ENCODE data around the gene DCLK1.

Gene DCLK1

DNA sequence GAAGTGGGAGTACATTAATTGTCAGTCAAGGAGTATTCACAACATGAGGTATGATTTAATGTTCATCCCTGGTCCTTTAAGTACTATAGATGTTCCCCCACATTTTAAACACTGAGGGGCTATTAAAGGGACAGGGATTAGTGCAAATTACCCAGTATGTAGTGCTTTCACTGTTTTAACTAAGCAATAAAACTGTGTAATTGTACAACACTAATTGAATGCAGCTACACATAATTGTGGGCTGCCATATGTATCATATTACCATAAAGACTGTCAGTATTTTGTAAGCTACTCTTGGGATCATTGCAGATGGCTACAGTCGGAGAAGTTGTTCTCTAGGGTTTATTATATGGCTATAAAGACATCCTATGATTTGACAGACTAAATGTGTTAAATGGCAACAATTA lies 316.6 kb downstream of the DCLK1 start:
- DNase-seq = no peak

DNA sequence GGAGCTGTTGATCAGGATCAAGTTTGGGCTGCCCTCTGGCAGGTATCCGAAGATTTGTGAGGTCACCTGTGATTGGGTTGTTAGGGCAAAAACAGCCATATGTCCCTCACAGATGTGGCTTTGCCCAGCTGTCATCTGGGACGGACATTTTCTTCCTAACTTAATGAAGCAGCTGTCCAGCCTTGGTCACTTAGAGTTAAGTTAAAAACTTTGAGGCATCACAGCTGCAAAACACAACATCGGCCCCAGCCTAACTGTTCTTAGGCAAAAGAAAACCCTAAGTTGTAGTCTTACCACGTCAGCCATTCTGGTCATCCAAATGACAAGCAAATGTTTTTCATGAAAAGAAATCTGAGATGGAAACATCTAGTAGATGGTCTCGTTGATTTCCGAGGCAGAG lies 318.4 kb downstream of the DCLK1 start:
- DNase-seq = no peak

DNA sequence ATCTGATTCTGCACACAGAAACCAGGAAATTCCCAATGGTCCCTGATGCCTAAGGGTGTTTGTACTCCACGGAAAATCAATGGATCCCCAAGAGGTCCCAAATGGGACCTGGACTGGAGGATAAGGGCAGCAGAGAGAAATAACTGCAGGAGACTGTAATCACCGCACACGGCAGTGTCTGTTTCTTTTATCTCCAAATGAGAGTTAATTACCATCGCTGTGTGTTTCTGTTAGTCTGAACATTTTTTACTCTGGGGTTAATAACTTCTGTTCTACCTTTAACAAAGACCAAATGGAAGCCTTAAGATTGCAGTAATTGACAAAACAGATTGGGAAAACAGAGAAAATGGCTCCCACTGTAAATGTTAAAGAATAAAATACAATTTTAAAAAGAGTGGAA lies 320.9 kb downstream of the DCLK1 start:
- DNase-seq = no peak

- no peak for DNase-seq
These were observed 322.3 kb downstream of the DCLK1 start for GRCh38 chr13:35808846-35809245.

DNA sequence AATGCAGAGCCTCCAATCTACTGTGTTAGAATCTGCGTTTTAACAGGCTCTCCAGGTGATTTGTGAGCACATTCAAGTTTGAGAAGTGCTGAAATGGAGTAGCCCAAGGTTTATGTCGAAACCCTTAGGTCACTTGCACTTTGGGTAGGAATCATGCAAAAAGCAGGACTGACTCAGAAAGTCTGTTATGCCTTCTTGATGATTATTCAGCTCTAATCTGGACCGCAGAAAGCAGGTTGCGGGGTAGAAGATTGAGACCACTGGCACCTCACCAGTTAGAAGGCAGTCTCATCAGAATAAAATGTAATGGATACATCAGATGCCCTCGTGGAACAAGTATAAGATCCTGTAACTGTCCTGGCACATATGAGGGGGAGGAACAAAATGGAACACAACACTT lies 326.3 kb downstream of the DCLK1 start:
- DNase-seq = no peak

GRCh38 chr13:35797991-35798390 lies 333.2 kb downstream of the DCLK1 start:
- DNase-seq = no peak

DNA sequence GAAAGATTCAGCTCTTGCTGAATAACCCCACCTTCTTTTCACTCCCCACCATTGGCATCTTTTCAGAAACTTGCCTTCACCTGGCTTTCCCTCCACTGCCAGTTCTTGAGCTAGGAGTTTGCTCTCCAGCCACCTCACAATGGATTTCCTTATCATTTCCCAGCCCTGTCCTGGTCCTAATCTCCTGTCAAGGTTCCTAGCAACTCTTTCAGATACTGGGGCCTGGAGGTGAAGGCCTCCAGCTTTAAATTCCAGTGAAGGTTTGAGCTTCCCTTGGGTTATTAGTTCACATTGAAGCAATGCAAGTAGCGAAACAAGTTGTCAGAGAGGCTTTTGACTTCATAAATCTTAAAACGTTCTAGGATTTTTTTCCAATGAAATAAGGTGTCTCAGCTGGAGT lies 333.9 kb downstream of the DCLK1 start:
- DNase-seq = no peak

DNA sequence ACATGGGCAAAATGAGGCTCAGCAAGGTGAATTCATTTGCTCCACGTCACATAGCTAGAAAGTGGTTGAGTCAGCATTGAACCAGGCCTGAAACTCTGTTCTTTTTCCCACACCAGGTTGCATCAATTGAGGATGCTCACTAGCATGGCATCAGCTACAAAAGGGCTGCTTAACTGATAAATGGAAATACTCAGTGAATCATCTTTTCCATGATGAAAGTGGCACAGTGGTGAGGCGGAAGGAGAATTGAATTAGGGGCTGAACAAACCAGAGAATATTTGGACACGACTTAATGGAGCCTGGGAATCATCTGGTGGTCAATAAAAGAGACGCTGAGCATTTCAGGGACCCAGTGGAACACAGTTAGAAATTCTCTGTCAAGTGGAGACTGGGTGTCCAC lies 334.6 kb downstream of the DCLK1 start:
- DNase-seq = no peak

DNA sequence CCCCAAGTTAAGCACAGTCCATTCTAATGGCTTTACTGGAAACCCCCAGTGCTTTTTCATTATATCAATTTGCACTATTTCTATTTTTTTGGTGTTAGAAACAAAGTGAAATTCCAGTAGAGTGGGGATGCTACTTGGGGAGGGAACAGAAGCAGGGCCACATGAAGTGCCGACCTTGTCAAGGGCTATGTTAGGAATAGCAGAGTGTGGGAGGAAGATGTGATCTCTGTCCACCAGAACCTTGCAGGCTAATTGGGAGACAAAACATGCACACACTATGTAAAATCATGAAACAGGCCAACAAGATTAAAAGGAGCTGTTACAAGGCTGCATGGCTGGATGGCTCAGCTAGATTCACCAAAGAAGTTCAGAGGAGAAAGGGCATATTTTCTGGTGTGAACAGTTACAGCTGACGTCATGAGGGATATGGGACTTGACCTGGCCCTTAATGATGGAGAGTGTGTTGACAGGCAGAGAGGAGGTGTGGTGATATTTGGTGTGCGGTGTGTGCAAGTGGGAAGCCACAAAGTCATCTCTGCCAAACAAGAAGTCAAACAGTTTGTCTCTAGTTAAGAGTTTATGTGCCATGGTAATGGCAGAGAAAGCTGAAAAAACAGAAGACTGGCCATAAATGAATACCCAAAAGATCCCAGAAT lies 336.3 kb downstream of the DCLK1 start:
- DNase-seq = no peak

DNA sequence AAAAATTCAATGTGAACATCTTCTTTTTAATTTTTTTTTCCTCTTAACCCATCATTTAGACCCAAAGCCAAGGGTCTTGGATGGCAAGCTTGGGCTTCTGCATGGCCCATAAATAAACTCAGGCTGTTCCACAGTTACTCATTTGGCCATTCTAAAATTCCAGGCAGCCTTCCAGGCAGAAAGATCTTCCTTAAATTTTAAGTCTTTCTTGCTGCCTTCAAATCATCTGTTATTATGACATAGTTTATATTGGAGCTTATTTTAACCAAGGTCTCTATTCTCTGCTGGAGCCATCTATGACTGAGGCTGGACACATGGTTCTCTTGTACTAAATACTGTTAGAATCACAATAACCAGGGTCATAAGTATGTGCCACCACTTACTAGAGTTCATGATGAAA lies 337.4 kb downstream of the DCLK1 start:
- no peak for DNase-seq

GRCh38 chr13:35792911-35793310 lies 338.3 kb downstream of the DCLK1 start:
- DNase-seq = no peak

- DNase-seq = no peak
These were observed 339.2 kb downstream of the DCLK1 start for GRCh38 chr13:35792021-35792420.

DNA sequence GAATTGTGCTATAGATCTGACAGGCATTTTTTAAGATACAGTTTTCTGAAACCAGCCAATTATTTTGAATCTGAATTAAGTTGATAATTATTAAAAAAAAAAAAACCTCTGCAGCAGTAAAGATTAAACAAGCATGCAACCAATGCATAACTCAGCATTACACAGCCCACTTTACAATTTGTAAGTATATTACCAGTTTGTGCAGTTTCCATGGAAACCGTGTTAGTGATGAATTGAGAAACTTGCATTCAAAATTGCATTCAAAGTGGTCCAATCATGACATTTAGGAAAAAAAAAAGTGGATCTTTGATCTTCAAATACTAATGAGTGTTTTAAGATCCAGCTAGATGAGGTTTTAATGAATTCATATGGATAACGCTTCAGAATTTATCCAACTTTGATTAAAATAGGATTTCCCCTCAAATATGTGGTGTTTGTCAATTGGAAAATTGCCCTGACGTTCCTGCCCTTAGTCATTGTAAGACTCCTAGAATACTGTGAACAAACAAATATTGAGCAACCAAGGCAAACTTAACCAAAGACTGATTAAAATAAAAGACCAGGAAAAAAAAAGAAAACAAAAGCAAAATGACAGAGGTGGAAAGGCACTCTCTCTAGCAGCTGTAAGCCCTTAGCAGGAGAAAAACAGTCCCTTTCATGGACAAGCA lies 339.9 kb downstream of the DCLK1 start:
- no peak for DNase-seq

DNA sequence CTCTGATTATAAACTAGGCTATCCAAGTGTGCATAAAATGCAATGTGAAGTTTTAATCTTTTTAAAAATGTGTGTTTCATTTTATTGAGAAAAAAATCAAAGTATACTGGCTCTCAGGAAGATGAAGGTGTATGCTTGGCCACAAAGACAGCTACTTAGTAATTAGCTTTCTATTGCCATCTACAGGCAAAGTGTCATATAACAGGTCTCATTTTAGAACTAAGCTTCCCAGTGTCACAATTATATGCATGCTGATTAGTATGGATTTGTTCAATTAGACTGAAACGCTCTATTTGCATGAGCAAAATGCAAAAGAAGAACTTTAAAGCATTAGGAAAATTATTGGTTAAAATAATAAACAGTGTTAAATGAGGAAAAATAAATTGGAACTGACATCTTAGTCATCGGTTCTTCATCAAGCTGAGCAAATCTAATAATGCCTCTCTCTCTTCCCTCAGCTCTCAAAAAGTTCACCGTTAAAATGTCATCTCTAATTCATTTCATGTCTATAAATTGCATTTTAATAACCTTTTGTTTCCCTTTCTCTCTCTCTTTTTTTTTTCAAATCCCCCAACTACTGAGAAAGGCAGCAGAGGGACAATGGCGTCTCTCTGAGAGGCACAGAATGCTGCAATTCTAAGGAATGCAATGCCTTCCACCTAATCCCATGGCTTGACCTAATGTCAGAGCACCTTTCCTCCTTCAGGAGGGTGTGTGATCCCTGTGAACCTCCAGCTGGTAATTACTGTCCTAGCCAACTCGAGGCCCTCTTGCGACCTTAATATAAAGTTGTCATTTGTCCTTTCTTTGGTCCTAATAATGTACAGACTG lies 341.6 kb downstream of the DCLK1 start:
- DNase-seq = no peak

- no peak for DNase-seq
These were observed 343.2 kb downstream of the DCLK1 start for GRCh38 chr13:35787937-35788336.

DNA sequence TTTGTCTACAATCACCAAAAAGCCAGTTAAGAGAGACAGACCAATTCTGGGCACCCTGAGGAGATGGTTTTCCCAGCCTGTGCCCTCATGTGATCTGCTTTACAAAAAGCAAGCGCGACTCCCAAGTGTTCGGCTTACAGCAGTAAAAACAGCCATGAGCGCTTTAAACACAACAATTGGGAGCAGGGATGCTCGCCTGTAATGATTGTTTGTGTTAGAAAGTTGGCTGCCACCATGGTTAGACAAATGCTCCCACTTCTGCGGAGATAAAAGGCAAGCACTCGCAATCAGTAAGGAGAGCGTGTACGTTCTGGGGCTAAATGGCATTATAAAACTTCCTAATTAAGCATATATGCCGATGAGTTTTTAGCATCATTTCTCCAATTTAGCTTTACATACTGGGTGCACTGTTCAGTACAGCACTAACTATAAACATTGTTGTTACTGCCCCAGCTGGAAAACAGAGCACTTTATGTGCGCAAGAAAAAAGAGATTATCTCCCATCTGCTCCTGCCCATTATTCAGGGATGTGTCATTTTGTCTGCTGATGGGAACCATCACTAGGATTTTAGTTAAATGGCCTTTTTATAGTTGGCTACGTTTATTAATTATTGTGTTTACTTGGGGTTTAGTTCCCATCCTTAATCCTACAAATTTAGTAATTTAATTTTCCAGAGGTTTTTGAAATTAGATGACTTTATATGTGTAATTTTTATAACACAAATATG lies 345.4 kb downstream of the DCLK1 start:
- no peak for DNase-seq

DNA sequence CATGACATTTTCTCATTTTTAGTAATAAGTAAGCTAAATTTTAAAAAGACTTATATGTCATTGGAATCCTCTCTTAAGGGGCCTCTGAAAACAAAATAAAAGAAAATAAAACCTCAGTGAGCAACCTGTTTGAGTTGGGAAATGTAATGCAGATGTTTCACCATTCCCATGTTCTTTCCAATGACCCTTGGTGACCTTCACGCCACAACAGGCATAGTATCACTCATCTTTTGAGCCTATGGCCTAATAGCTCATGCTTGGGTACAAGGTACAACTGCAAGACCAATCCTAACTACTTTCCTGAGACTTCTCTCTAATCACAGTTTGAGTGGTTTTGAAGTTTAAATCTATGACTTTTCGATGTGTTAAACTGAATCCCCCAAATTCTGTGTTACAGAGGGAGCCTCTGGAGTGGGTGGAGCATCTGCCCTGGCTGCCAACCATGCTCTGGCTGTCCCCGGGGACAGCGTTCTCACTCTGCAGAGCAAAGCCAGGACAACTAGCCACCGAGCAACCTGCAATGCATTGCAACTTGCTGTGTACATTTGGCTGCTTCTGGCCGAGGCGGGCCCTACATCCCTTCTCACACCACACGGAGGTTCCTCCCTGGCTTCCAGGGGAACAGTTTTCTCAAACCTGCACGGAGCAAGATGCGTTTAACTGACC lies 346.8 kb downstream of the DCLK1 start:
- no peak for DNase-seq

DNA sequence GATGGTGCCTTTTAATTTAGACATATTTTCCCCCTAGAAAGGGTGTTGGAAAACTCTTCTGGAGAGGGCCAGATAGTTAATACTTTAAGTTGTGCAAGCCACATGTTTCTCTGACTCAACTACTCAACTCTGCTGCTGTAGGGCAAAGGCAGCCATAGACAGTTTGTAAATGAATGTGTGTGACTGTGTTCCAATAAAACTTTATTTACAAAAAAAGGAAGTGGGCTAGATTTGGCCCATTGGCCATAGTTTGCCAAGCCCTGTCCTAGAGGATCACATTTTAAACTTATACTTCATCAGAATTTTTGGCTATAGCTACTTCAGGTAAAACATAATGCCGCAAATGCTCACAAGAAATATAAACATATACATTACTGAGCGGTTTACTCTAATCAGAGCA lies 348.4 kb downstream of the DCLK1 start:
- DNase-seq = no peak

- no peak for DNase-seq
These were observed 349.9 kb downstream of the DCLK1 start for GRCh38 chr13:35781036-35782000.

DNA sequence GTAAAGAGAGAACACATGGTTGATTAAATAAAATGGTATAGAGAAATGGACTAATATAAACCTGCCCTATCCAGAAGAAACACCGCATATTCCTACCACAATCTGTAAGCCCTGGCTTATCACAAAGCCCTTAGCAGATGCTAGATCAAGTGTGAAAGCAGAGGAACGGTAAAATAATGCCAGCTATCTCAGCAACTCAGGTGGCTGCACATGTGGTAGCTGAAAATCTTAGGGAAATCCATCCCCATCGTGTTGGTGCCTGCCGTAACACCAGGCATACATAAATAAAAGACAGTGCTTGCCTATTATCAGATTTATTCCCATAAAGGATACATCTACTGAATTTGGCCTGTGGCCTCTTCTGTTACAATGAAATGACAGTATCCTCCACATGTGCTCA lies 350.6 kb downstream of the DCLK1 start:
- DNase-seq = no peak

DNA sequence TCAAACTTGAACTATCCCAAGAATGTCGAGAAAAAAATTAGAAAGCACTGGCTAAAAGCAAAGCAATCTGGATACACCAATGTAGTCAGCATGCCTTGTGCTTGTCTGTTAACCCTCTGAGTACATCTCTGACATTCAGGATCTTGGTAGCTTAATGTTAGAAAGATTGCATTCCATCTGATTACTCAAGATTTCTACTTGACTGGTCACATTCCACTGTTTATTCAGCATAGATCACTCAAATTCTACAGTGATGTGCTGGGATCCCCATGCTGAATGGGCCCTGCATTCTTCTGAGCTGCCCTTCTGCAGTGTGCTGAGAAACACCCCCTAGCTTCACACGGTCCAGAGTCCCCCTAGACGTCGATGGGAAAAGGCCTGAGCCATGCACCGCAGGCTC lies 359.3 kb downstream of the DCLK1 start:
- no peak for DNase-seq

Measured in stimulated activated CD4-positive, alpha-beta T cell treated with anti-CD3 and anti-CD28 coated beads, Interleukin-4, amount 100 ng/mL, for 24 hours (primary cell).